ENCODE measurements around the gene RPL28. TPM values are rescaled to one million over a fixed set of nuclear protein-coding genes. Genes with fewer than 3 reads are reported as not detected.
A peak's percentile ranks its signal among the peaks of the same experiment; 100 is the strongest.

Gene RPL28
- total and polyA plus RNA-seq, 2 of the 13 experiments (the other 11 are each of a cell fraction or from before 2014, with no cell fraction given): 105 to 420 TPM

GRCh38 chr19:55385724-55386492 lies at the start of gene RPL28 (continued):
- TF ChIP-seq ZBTB49 (CRISPR knock-in tag; IDR thresholded peaks at IDR 0.05; ENCODE audit: borderline replicate concordance) (0 out of 2 replicates have a peak, but pooled peaks have one; percentile 42), MXD1 (CRISPR knock-in tag; IDR thresholded peaks at IDR 0.05) (peak; percentile 78), MBD4 (IDR thresholded peaks at IDR 0.05; ENCODE audit: borderline replicate concordance, low read length) (no peak), REL (CRISPR knock-in tag; conservative IDR thresholded peaks at IDR 0.05) (no peak), JARID2 (CRISPR knock-in tag; IDR thresholded peaks at IDR 0.05; ENCODE audit: insufficient replicate concordance) (peak; percentile 38), XBP1 (CRISPR knock-in tag; IDR thresholded peaks at IDR 0.05) (no peak), ZNF776 (CRISPR knock-in tag; IDR thresholded peaks at IDR 0.05) (0 out of 2 replicates have a peak, but pooled peaks have one; percentile 6), ZNF407 (CRISPR knock-in tag; IDR thresholded peaks at IDR 0.05; ENCODE audit: not compliant biosample characterization) (no peak), ZNF619 (CRISPR knock-in tag; IDR thresholded peaks at IDR 0.05) (peak; percentile 51; the same call in 1 of the 2 replicates), RXRA (CRISPR knock-in tag; IDR thresholded peaks at IDR 0.05) (peak; percentile 63), NKX3-1 (CRISPR knock-in tag; IDR thresholded peaks at IDR 0.05) (no peak), NFIB (CRISPR knock-in tag; IDR thresholded peaks at IDR 0.05; ENCODE audit: borderline replicate concordance) (no peak), SMAD3 (CRISPR knock-in tag; IDR thresholded peaks at IDR 0.05) (peak; percentile 94), MIER3 (CRISPR knock-in tag; IDR thresholded peaks at IDR 0.05; ENCODE audit: borderline replicate concordance) (peak; percentile 84; the same call in 1 of the 2 replicates), ZNF207 (IDR thresholded peaks at IDR 0.05; ENCODE audit: borderline replicate concordance) (no peak), CEBPG (CRISPR knock-in tag; IDR thresholded peaks at IDR 0.05) (no peak; the same call in 1 of the 2 replicates)
- TF ChIP-seq, protein P1, sequence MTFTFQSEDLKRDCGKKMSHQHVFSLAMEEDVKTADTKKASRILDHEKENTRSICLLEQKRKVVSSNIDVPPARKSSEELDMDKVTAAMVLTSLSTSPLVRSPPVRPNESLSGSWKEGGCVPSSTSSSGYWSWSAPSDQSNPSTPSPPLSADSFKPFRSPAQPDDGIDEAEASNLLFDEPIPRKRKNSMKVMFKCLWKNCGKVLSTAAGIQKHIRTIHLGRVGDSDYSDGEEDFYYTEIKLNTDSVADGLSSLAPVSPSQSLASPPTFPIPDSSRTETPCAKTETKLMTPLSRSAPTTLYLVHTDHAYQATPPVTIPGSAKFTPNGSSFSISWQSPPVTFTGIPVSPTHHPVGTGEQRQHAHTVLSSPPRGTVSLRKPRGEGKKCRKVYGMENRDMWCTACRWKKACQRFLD (CRISPR knock-in tag; IDR thresholded peaks at IDR 0.05; ENCODE audit: borderline replicate concordance): peak; percentile 37; the same call in 1 of the 2 replicates

Measured in HepG2 (cell line).